H9 (cell line): ENCODE data around the gene S1PR2. TPM values are rescaled to one million over a fixed set of nuclear protein-coding genes. Genes with fewer than 3 reads are reported as not detected.

ENCODE experiments used
- DNase-seq: peaks from one replicate; pipeline ENCODE4 v3.0.0-alpha.2; 2017
- H2AFZ ChIP-seq: one replicate; pipeline ENCODE4 v1.6.1; 2013; ENCODE audit warnings: mild to moderate bottlenecking, low read length, control low read depth, moderate library complexity
- H2AK5ac ChIP-seq: 2 replicates; pipeline ENCODE4 v1.6.1; 2013; ENCODE audit warnings: low read length, control low read depth, mixed read lengths; ENCODE audit not compliant: insufficient read length
- H2BK120ac ChIP-seq: one replicate; pipeline ENCODE4 v1.6.1; 2013; ENCODE audit warnings: low read depth, mild to moderate bottlenecking, low read length, control low read depth, inconsistent platforms; ENCODE audit not compliant: poor library complexity, severe bottlenecking
- H2BK12ac ChIP-seq: 2 replicates; pipeline ENCODE4 v1.6.1; 2013; ENCODE audit warnings: low read length, control low read depth, mixed read lengths, low read depth; ENCODE audit not compliant: insufficient read length
- H2BK15ac ChIP-seq: 2 replicates; pipeline ENCODE4 v1.6.1; 2013; ENCODE audit warnings: low read depth, low read length, control low read depth
- H2BK20ac ChIP-seq: one replicate; pipeline ENCODE4 v1.6.1; 2013; ENCODE audit warnings: low read depth, mild to moderate bottlenecking, low read length, control low read depth, inconsistent platforms; ENCODE audit not compliant: poor library complexity, severe bottlenecking
- H2BK5ac ChIP-seq: 2 replicates; pipeline ENCODE4 v1.6.1; 2013; ENCODE audit warnings: low read length, control low read depth, mixed read lengths; ENCODE audit not compliant: insufficient read length
- H3K14ac ChIP-seq: 2 replicates; pipeline ENCODE4 v1.6.1; 2013; ENCODE audit warnings: low read length, control low read depth; ENCODE audit not compliant: insufficient read depth
- H3K18ac ChIP-seq: 2 replicates; pipeline ENCODE4 v1.6.1; 2013; ENCODE audit warnings: low read depth, mild to moderate bottlenecking, mixed read lengths, low read length, control low read depth; ENCODE audit not compliant: insufficient read length
- H3K23ac ChIP-seq: 2 replicates; pipeline ENCODE4 v1.6.1; 2013; ENCODE audit warnings: low read length, control low read depth, mixed read lengths, low read depth; ENCODE audit not compliant: insufficient read length
- H3K23me2 ChIP-seq: 2 replicates; pipeline ENCODE4 v1.6.1; 2013; ENCODE audit warnings: low read depth, mild to moderate bottlenecking, mixed read lengths, low read length, control low read depth; ENCODE audit not compliant: insufficient read length, poor library complexity, severe bottlenecking
- H3K27ac ChIP-seq: 2 replicates; pipeline ENCODE4 v1.5.1; 2013; ENCODE audit warnings: low read length, control low read depth, mixed read lengths, low read depth; ENCODE audit not compliant: insufficient read length
- H3K27me3 ChIP-seq: 2 replicates; pipeline ENCODE4 v1.6.1; 2013; ENCODE audit warnings: low read length, control low read depth, inconsistent platforms; ENCODE audit not compliant: insufficient read depth
- H3K4ac ChIP-seq: 2 replicates; pipeline ENCODE4 v1.6.1; 2013; ENCODE audit warnings: low read depth, mild to moderate bottlenecking, control low read depth, inconsistent platforms, low read length, moderate library complexity
- H3K4me1 ChIP-seq: 2 replicates; pipeline ENCODE4 v1.6.1; 2013; ENCODE audit warnings: low read length, control low read depth, inconsistent platforms; ENCODE audit not compliant: insufficient read depth
- H3K4me2 ChIP-seq: 2 replicates; pipeline ENCODE4 v1.6.1; 2013; ENCODE audit warnings: low read length, control low read depth, mixed read lengths; ENCODE audit not compliant: insufficient read length, insufficient read depth
- H3K56ac ChIP-seq: 2 replicates; pipeline ENCODE4 v1.6.1; 2013; ENCODE audit warnings: low read depth, mild to moderate bottlenecking, mixed read lengths, low read length, control low read depth; ENCODE audit not compliant: insufficient read length
- H3K79me1 ChIP-seq: 2 replicates; pipeline ENCODE4 v1.6.1; 2013; ENCODE audit warnings: low read depth, mild to moderate bottlenecking, moderate library complexity, low read length, control low read depth, inconsistent platforms; ENCODE audit not compliant: insufficient read depth, poor library complexity, severe bottlenecking
- H3K79me2 ChIP-seq: 2 replicates; pipeline ENCODE4 v1.6.1; 2013; ENCODE audit warnings: low read length, control low read depth, inconsistent platforms; ENCODE audit not compliant: insufficient read depth
- H3K9ac ChIP-seq: 2 replicates; pipeline ENCODE4 v1.6.1; 2013; ENCODE audit warnings: low read length, control low read depth, mixed read lengths; ENCODE audit not compliant: insufficient read length; ENCODE audit errors: extremely low read depth
- H3K9me3 ChIP-seq: one replicate; pipeline ENCODE4 v1.6.1; 2013; ENCODE audit warnings: low read depth, low read length, inconsistent platforms; ENCODE audit not compliant: control insufficient read depth
- H3T11ph ChIP-seq: one replicate; pipeline ENCODE4 v1.6.1; 2013; ENCODE audit warnings: mild to moderate bottlenecking, low read length, control low read depth, inconsistent platforms
- H4K20me1 ChIP-seq: one replicate; pipeline ENCODE4 v1.6.1; 2013; ENCODE audit not compliant: control insufficient read depth, insufficient read length, insufficient read depth
- H4K5ac ChIP-seq: 2 replicates; pipeline ENCODE4 v1.6.1; 2013; ENCODE audit warnings: low read depth, mild to moderate bottlenecking, mixed read lengths, low read length, control low read depth; ENCODE audit not compliant: insufficient read length
- H4K8ac ChIP-seq: replicated peaks from 2 replicates; pipeline ENCODE4 v1.6.1; 2013; ENCODE audit warnings: low read length, control low read depth, mixed read lengths, low read depth; ENCODE audit not compliant: insufficient read length
- H4K91ac ChIP-seq: 2 replicates; pipeline ENCODE4 v1.6.1; 2013; ENCODE audit warnings: low read depth, mild to moderate bottlenecking, moderate library complexity, mixed read lengths, low read length, control low read depth; ENCODE audit not compliant: insufficient read length
- H3K27ac Mint-ChIP-seq, 3 experiments: 2 replicates in 2 of 3; 3 replicates in 1 of 3; pipeline ENCODE4 v1.8.0; 2020 to 2021; ENCODE audit warnings: mixed read lengths in 3 of 3, mild to moderate bottlenecking in 1 of 3, moderate library complexity in 1 of 3
- H3K27me3 Mint-ChIP-seq: 2 replicates; pipeline ENCODE4 v1.8.0; 2021; ENCODE audit warnings: low read depth, mild to moderate bottlenecking, moderate library complexity, mixed read lengths
- H3K36me3 Mint-ChIP-seq, 3 experiments: 2 replicates in 2 of 3; 3 replicates in 1 of 3; pipeline ENCODE4 v1.8.0; 2020 to 2021; ENCODE audit warnings: low read depth in 3 of 3, mixed read lengths in 3 of 3; ENCODE audit not compliant: insufficient read depth in 1 of 3
- H3K4me1 Mint-ChIP-seq, 2 experiments: 2 replicates each; pipeline ENCODE4 v1.8.0; 2020; ENCODE audit warnings: mixed read lengths in 2 of 2
- H3K4me3 Mint-ChIP-seq, 2 experiments: 2 replicates in 1 of 2; 3 replicates in 1 of 2; pipeline ENCODE4 v1.8.0; 2020 to 2021; ENCODE audit warnings: mild to moderate bottlenecking in 2 of 2, mixed read lengths in 2 of 2, moderate library complexity in 1 of 2
- H3K9me3 Mint-ChIP-seq, 2 experiments: 2 replicates in 1 of 2; 3 replicates in 1 of 2; pipeline ENCODE4 v1.8.0; 2020; ENCODE audit warnings: mild to moderate bottlenecking in 2 of 2, mixed read lengths in 2 of 2, moderate library complexity in 1 of 2
- CTCF ChIP-seq: fragments of 200-600 bp; sonication (generic); conservative IDR thresholded peaks from 3 replicates; pipeline ENCODE4 v1.8.0; 2021; ENCODE audit warnings: antibody characterized with exemption, mild to moderate bottlenecking
- WGBS: extraction: QIAGEN DNeasy Blood & Tissue Kit; methylation state at CpG from one replicate; pipeline ENCODE4 v1.1.7; 2013; ENCODE audit warnings: missing lambda C conversion rate, low lambda C conversion rate, mixed read lengths; ENCODE audit not compliant: insufficient read length; ENCODE audit errors: extremely low coverage; 5-methylcytosine and 5-hydroxymethylcytosine counted together
- total RNA-seq: library from RNA; stranded (reverse); gene quantifications from 2 replicates; pipeline ENCODE4 v1.2.1, GENCODE V29; 2021

S1PR2 gene
- total RNA-seq, 1 experiment from 2014 or later = 11.5 TPM

GRCh38 chr19:10192922-10193321 is 38.2 kb downstream of the S1PR2 start:
- Histone ChIP-seq H3K4me2 (no peak overlapping the region), H4K91ac (no peak overlapping the region), H3K79me1 (peaks cover 11% of the 10 kb centered on the region), H4K20me1 (no peaks in the 10 kb centered on the region), H3K4ac (no peak overlapping the region), H3K56ac (no peak overlapping the region), H2BK120ac (no peak overlapping the region), H3K18ac (no peak overlapping the region), H3K4me1 (no peaks in the 10 kb centered on the region), H3K23ac (no peak overlapping the region), H3K79me2 (peaks cover 50% of the 10 kb centered on the region), H4K5ac (no peak overlapping the region), H2BK15ac (no peak overlapping the region), H3K23me2 (peaks cover 11% of the 10 kb centered on the region), H2BK12ac (no peak overlapping the region), H3K27ac (no peak overlapping the region), H2AK5ac (no peak overlapping the region), H4K8ac (no peak overlapping the region), H3K9ac (no peak overlapping the region), H3K9me3 (no peaks in the 10 kb centered on the region), H2BK5ac (no peak overlapping the region), H3T11ph (no peak overlapping the region), H2BK20ac (no peak overlapping the region), H3K14ac (no peak overlapping the region), H3K27me3 (no peaks in the 10 kb centered on the region), H2AFZ (no peak overlapping the region)
- Mint-ChIP-seq H3K9me3 (no peaks in the 10 kb centered on the region; a peak in 1 of 5 replicates), H3K27me3 (no peaks in the 10 kb centered on the region), H3K36me3 (peaks cover 0 to 30% (median 11%) of the 10 kb centered on the region in 3 experiments; a peak in 6 of 7 replicates), H3K27ac (no peak overlapping the region), H3K4me1 (peaks cover 3 to 10% of the 10 kb centered on the region in 2 experiments; a peak in 3 of 4 replicates), H3K4me3 (peak overlapping the region; percentile 92 to 99)
- no CpG with 5 or more reads among the region's 6 CpGs for WGBS
- no peak for TF ChIP-seq CTCF
- no peak for DNase-seq
